AG04450 (cell line): ENCODE measurements around the gene ZNF620. TPM values are rescaled to one million over a fixed set of nuclear protein-coding genes. Genes with fewer than 3 reads are reported as not detected.
A peak's percentile ranks its signal among the peaks of the same experiment; 100 is the strongest.

Experiments
- CTCF ChIA-PET: fragments of 300-600, 350-600 bp; formaldehyde crosslinking; extraction: SDS; loops from one replicate; lab custom pipeline; 2022; ENCODE audit warnings: antibody characterized with exemption, inconsistent platforms; lab: Charles Lee
- POLR2A ChIA-PET: fragments of 350-600 bp; formaldehyde crosslinking; extraction: SDS; loops from one replicate; lab custom pipeline; 2021; ENCODE audit warnings: antibody characterized with exemption, inconsistent platforms; lab: Yijun Ruan, JAX
- DNase-seq: peaks from one replicate; pipeline ENCODE4 v3.0.0-alpha.2; 2011; ENCODE audit warnings: low read depth, low spot score
- H3K27ac ChIP-seq: one replicate; pipeline ENCODE4 v1.5.1; 2012; ENCODE audit warnings: low read depth, low read length, control low read depth
- H3K27me3 ChIP-seq: one replicate; pipeline ENCODE4 v1.6.0; 2012; ENCODE audit warnings: low read length; ENCODE audit not compliant: control insufficient read depth, insufficient read depth
- H3K4me3 ChIP-seq: 2 replicates; pipeline ENCODE4 v1.5.1; 2011; ENCODE audit warnings: mild to moderate bottlenecking, low read depth, low read length, control low read depth
- H3K9me3 ChIP-seq: 2 replicates; pipeline ENCODE4 v1.5.1; 2012; ENCODE audit warnings: low read length; ENCODE audit not compliant: control insufficient read depth, insufficient read depth
- CTCF ChIP-seq: IDR thresholded peaks from 2 replicates; pipeline ENCODE4 v1.5.1; 2011; ENCODE audit warnings: low read depth, low read length, control low read depth, inconsistent platforms
- polyA plus RNA-seq: library from polyadenylated mRNA; depleted of rRNA; stranded (reverse); fragments of >200 nt; gene quantifications from 2 replicates; pipeline ENCODE4 v1.2.3, GENCODE V29; 2011

ZNF620 gene
- polyA plus RNA-seq, 1 experiment = 0.69 TPM

- ChIA-PET CTCF (interaction anchor here (1.0 kb wide), 1 partner anchor 11 kb away, joined by 3 read pairs; no protein-coding TSS in a partner anchor), POLR2A (interaction anchor here (1.1 kb wide), 1 partner anchor 9 kb away, joined by 4 read pairs; the partner anchor contains the start of gene RPL14)
- no peak for TF ChIP-seq CTCF
- Histone ChIP-seq H3K9me3 (no peaks in the 10 kb centered on the region), H3K4me3 (no peak overlapping the region), H3K27me3 (no peaks in the 10 kb centered on the region), H3K27ac (no peak overlapping the region)
- DNase-seq = no peak
These were observed 40.4 kb upstream of the ZNF620 start for GRCh38 chr3:40465456-40465855.

- no peak for DNase-seq
- H3K4me3 ChIP-seq = no peak overlapping the region
- ChIA-PET CTCF (no interaction called here), POLR2A (no interaction called here)
- H3K27me3 ChIP-seq = no peaks in the 10 kb centered on the region
- no peaks in the 10 kb centered on the region for H3K9me3 ChIP-seq
- no peak overlapping the region for H3K27ac ChIP-seq
- TF ChIP-seq CTCF = no peak
These were observed 37.8 kb upstream of the ZNF620 start for GRCh38 chr3:40468018-40468417.

GRCh38 chr3:40470701-40471100, 35.1 kb upstream of the ZNF620 start:
- H3K9me3 ChIP-seq = no peaks in the 10 kb centered on the region
- ChIA-PET POLR2A (interaction anchor here (1.0 kb wide), 1 partner anchor 11 kb away, joined by 4 read pairs; no protein-coding TSS in a partner anchor), CTCF (no interaction called here)
- H3K4me3 ChIP-seq = no peak overlapping the region
- H3K27me3 ChIP-seq = no peaks in the 10 kb centered on the region
- no peak overlapping the region for H3K27ac ChIP-seq
- no peak for DNase-seq
- TF ChIP-seq CTCF = no peak

GRCh38 chr3:40476478-40477470, 29.1 kb upstream of the ZNF620 start, which contains the start of gene ZNF619:
ZNF619 (plus strand) TSS chr3:40477122; CDS start chr3:40477980, 858 bp downstream.
- Histone ChIP-seq H3K9me3 (no peaks in the 10 kb centered on the region), H3K27me3 (no peaks in the 10 kb centered on the region), H3K27ac (peak within 1 kb of the TSS; percentile 52), H3K4me3 (peak within 1 kb of the TSS; percentile 84)
- ChIA-PET CTCF (interaction anchor here (0.7 to 0.9 kb wide), 2 partner anchors 12 to 161 kb away, joined by 3 read pairs; no protein-coding TSS in a partner anchor), POLR2A (interaction anchor here (0.7 to 1.7 kb wide), 4 partner anchors 20 to 641 kb away, joined by 3 to 7 read pairs (median 5); partner anchors contain the start of genes RPL14 and ZNF621)
- no peak for TF ChIP-seq CTCF
- DNase-seq = peak; percentile 46
